Bronchial epithelial cell (primary cell): Measurements from ENCODE around the gene LY6G6D. TPM values are rescaled to one million over a fixed set of nuclear protein-coding genes. Genes with fewer than 3 reads are reported as not detected.

Experiments used
- DNase-seq: peaks from one replicate; pipeline ENCODE4 v3.0.0-alpha.2; 2010; ENCODE audit warnings: low read depth
- FAIRE-seq: peaks from 2 replicates; lab custom pipeline; 2011; peaks lifted over from hg19 to GRCh38; lab: Jason Lieb, UNC
- H3K27me3 ChIP-seq: 2 replicates; pipeline ENCODE4 v1.5.1; 2011; ENCODE audit warnings: low read length; ENCODE audit not compliant: control insufficient read depth, insufficient read depth
- H3K36me3 ChIP-seq: 2 replicates; pipeline ENCODE4 v1.5.1; 2011; ENCODE audit warnings: low read length; ENCODE audit not compliant: control insufficient read depth, insufficient read depth
- H3K4me3 ChIP-seq: 2 replicates; pipeline ENCODE4 v1.5.1; 2011; ENCODE audit warnings: mild to moderate bottlenecking, low read depth, low read length, control low read depth
- total RNA-seq: library from RNA; depleted of rRNA; stranded (reverse); fragments of >200 nt; gene quantifications from 2 replicates; pipeline ENCODE4 v1.2.1, GENCODE V29; 2014
- TF ChIP-seq, protein P1 (sequence below): IDR thresholded peaks from 2 replicates; pipeline ENCODE4 v1.5.1; 2011; ENCODE audit warnings: mild to moderate bottlenecking, moderate library complexity, low read length, control low read depth, inconsistent platforms; ENCODE audit not compliant: insufficient read depth, severe bottlenecking

LY6G6D gene
- total RNA-seq, 1 donor from 2014 or later, result not detected

GRCh38 chr6:31691078-31691463 lies 24.1 kb upstream of the LY6G6D start:
- DNase-seq (no peak), FAIRE-seq (no peak)
- H3K4me3 ChIP-seq, result no peak overlapping the region
- H3K36me3 ChIP-seq, result peaks cover 37% of the 10 kb centered on the region
- H3K27me3 ChIP-seq, result no peaks in the 10 kb centered on the region
- TF ChIP-seq, protein P1, sequence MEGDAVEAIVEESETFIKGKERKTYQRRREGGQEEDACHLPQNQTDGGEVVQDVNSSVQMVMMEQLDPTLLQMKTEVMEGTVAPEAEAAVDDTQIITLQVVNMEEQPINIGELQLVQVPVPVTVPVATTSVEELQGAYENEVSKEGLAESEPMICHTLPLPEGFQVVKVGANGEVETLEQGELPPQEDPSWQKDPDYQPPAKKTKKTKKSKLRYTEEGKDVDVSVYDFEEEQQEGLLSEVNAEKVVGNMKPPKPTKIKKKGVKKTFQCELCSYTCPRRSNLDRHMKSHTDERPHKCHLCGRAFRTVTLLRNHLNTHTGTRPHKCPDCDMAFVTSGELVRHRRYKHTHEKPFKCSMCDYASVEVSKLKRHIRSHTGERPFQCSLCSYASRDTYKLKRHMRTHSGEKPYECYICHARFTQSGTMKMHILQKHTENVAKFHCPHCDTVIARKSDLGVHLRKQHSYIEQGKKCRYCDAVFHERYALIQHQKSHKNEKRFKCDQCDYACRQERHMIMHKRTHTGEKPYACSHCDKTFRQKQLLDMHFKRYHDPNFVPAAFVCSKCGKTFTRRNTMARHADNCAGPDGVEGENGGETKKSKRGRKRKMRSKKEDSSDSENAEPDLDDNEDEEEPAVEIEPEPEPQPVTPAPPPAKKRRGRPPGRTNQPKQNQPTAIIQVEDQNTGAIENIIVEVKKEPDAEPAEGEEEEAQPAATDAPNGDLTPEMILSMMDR, result no peak

DNA sequence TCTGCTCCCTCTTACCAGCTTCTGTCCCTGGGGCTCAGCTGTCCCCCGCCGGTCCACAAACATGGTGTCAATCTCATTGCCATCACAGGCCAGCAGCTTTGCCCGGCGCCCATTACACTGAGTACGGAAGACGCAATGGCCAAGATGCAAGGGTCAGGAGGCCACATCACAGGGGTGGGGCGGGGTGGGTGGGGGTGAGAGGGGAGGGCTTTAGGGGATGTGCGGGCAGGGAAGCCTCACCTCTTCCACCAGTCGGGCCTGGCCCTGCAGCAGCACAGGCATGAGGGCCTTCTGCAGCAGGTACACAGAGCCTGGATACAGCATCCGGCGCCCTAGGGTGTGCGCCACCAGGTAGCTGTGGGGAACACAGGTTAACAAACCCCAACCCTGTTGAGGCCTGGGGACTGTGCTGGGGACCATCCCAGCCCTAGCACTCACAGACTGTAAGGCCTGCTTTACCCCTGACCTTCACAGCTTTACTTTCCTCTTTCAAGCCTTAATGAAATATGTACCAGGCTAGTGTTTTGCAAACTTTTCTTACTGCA lies 23.5 kb upstream of the LY6G6D start:
- H3K4me3 ChIP-seq, result no peak overlapping the region
- H3K36me3 ChIP-seq, result peaks cover 37% of the 10 kb centered on the region
- TF ChIP-seq, protein P1, result no peak
- FAIRE-seq (no peak), DNase-seq (no peak)
- no peaks in the 10 kb centered on the region for H3K27me3 ChIP-seq

DNA sequence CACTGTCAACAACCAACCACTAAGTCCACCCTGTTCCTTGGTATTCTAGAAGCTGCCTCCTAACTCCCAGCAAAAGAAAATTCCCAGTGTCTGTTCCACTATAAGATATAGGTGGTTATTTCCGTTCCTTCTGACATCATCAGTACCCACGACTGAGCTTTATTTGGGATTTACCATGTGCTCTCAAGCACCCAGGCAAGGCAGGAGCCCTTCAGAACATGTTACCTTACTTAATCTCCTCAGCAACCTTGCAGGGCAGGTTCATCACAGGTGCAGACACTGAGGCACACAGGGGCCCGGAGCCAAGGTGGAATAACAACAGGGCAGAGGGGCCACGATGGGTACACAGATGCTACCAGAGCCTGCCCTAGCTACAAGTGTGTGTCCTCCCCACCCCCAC lies 22.8 kb upstream of the LY6G6D start:
- Histone ChIP-seq H3K27me3 (no peaks in the 10 kb centered on the region), H3K36me3 (peaks cover 38% of the 10 kb centered on the region), H3K4me3 (no peak overlapping the region)
- no peak for FAIRE-seq
- DNase-seq, result no peak
- TF ChIP-seq, protein P1, result no peak

DNA sequence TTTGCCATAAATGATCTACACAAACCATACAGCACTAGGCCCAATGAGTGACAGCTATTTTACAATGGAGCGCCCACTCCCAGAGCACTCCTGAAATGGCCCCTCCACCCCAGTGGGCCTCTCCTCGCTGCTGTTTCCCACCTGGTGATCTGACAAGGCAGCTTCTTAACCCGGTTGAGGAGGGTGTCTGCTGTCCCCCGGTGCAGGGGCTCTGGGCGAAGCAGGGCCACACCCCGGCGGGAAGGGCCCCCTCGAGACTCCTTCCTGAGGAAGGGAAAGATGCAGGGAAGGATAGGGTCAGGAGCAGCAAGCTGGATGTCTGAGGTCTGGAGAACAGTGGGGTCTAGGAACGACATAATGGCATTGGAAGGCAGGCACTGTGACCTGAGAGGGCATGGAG lies 22.3 kb upstream of the LY6G6D start:
- DNase-seq (no peak), FAIRE-seq (no peak)
- H3K4me3 ChIP-seq, result no peak overlapping the region
- peaks cover 34% of the 10 kb centered on the region for H3K36me3 ChIP-seq
- H3K27me3 ChIP-seq, result no peaks in the 10 kb centered on the region
- TF ChIP-seq, protein P1, result no peak

- no peak for FAIRE-seq
- TF ChIP-seq, protein P1, result no peak
- Histone ChIP-seq H3K4me3 (no peak overlapping the region), H3K27me3 (no peaks in the 10 kb centered on the region), H3K36me3 (peaks cover 29% of the 10 kb centered on the region)
- no peak for DNase-seq
Observed at GRCh38 chr6:31693535-31693934, 21.6 kb upstream of the LY6G6D start.

- Histone ChIP-seq H3K27me3 (no peaks in the 10 kb centered on the region), H3K4me3 (no peak overlapping the region), H3K36me3 (peaks cover 14% of the 10 kb centered on the region)
- DNase-seq, result no peak
- FAIRE-seq, result no peak
- TF ChIP-seq, protein P1, result no peak
Observed at GRCh38 chr6:31697555-31697954, 17.6 kb upstream of the LY6G6D start.
